Stimulated activated CD4-positive, alpha-beta T cell treated with anti-CD3 and anti-CD28 coated beads, TNF-alpha, amount 100 ng/mL, for 48 hours (primary cell): Measurements from ENCODE around the gene DAAM2.

Experiments used
- DNase-seq, 3 donors: peaks; one replicate each; pipeline ENCODE4 v3.0.0-alpha.2; 2020; ENCODE audit warnings: low read depth in 3 of 3

Gene DAAM2

GRCh38 chr6:39908838-39909583 lies 116.8 kb downstream of the DAAM2 start:
- no peak for DNase-seq

GRCh38 chr6:39909701-39910100 lies 117.5 kb downstream of the DAAM2 start:
- DNase-seq: no peak

GRCh38 chr6:39910164-39910563 lies 118.0 kb downstream of the DAAM2 start:
- no peak for DNase-seq

- DNase-seq: no peak
Measured at GRCh38 chr6:39910744-39911143, 118.6 kb downstream of the DAAM2 start.

- DNase-seq: no peak
Measured at GRCh38 chr6:39911513-39912125, 119.4 kb downstream of the DAAM2 start.

- DNase-seq: no peak
Measured at GRCh38 chr6:39912446-39912845, 120.3 kb downstream of the DAAM2 start.

GRCh38 chr6:39913391-39913916 lies 121.3 kb downstream of the DAAM2 start:
- DNase-seq: no peak

- DNase-seq: no peak
Measured at GRCh38 chr6:39914239-39914638, 122.1 kb downstream of the DAAM2 start.

- DNase-seq: no peak
Measured at GRCh38 chr6:39915866-39916265, 123.7 kb downstream of the DAAM2 start.

GRCh38 chr6:39917329-39917728 lies 125.2 kb downstream of the DAAM2 start:
- no peak for DNase-seq

GRCh38 chr6:39917981-39918380 lies 125.8 kb downstream of the DAAM2 start:
- DNase-seq: no peak

GRCh38 chr6:39918831-39919230 lies 126.7 kb downstream of the DAAM2 start:
- no peak for DNase-seq

- DNase-seq: no peak
Measured at GRCh38 chr6:39920157-39920556, 128.0 kb downstream of the DAAM2 start.

- DNase-seq: no peak
Measured at GRCh38 chr6:39922821-39923220, 130.6 kb downstream of the DAAM2 start.

GRCh38 chr6:39923394-39923793 lies 131.2 kb downstream of the DAAM2 start:
- DNase-seq: no peak

GRCh38 chr6:39923861-39924260 lies 131.7 kb downstream of the DAAM2 start:
- DNase-seq: no peak

GRCh38 chr6:39924283-39924682 lies 132.1 kb downstream of the DAAM2 start:
- no peak for DNase-seq

GRCh38 chr6:39925191-39925930 lies 133.2 kb downstream of the DAAM2 start:
- DNase-seq: no peak

GRCh38 chr6:39925931-39926290 lies 133.7 kb downstream of the DAAM2 start:
- no peak for DNase-seq

GRCh38 chr6:39926668-39927067 lies 134.5 kb downstream of the DAAM2 start:
- DNase-seq: no peak

- no peak for DNase-seq
Measured at GRCh38 chr6:39927159-39927558, 135.0 kb downstream of the DAAM2 start.

GRCh38 chr6:39929039-39929732 lies 137.0 kb downstream of the DAAM2 start:
- DNase-seq: no peak
